Prostate gland (tissue), 2 donors: ENCODE results near the gene POLR3B.

Experiments
- POLR2A ChIP-seq: fragments of 450-650 bp; IDR thresholded peaks from one replicate; pipeline ENCODE4 v1.6.1; 2016; ENCODE audit warnings: antibody characterized with exemption, mild to moderate bottlenecking
- POLR2AphosphoS5 ChIP-seq: sonication (generic); formaldehyde crosslinking; IDR thresholded peaks from one replicate; pipeline ENCODE4 v1.6.1; 2017; ENCODE audit warnings: antibody characterized with exemption
- TF ChIP-seq, protein P1 (sequence below), 4 experiments: fragments of 200-600 bp in 2 of 4; fragments of 450-650 bp in 2 of 4; sonication (generic) in 2 of 4; IDR thresholded peaks; 1 replicate in 3 of 4; 2 replicates in 1 of 4; pipeline ENCODE4 v1.5.1; 2016 to 2019; ENCODE audit warnings: antibody characterized with exemption in 4 of 4, mild to moderate bottlenecking in 2 of 4, moderate library complexity in 2 of 4

DNA sequence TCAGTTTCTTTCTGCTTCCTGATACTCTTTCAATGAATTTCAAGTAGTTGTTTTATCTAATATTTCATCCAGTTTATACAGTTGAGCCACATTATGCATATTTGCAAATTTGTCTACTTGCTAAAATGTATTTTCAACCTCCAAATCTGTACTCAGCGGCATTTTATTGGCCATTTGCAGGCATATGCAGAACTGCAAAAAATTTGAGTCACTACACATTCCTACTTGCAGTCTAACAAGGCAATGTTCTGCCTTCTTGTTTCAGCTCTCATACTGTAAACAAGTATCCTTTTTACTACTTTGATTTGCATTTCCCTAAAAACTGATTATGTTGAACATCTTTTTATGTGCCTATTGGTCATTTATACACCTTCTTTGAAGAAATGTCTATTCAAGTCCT is 55.0 kb downstream of the POLR3B start:
- TF ChIP-seq POLR2A (no peak), POLR2AphosphoS5 (no peak)
- TF ChIP-seq, protein P1, sequence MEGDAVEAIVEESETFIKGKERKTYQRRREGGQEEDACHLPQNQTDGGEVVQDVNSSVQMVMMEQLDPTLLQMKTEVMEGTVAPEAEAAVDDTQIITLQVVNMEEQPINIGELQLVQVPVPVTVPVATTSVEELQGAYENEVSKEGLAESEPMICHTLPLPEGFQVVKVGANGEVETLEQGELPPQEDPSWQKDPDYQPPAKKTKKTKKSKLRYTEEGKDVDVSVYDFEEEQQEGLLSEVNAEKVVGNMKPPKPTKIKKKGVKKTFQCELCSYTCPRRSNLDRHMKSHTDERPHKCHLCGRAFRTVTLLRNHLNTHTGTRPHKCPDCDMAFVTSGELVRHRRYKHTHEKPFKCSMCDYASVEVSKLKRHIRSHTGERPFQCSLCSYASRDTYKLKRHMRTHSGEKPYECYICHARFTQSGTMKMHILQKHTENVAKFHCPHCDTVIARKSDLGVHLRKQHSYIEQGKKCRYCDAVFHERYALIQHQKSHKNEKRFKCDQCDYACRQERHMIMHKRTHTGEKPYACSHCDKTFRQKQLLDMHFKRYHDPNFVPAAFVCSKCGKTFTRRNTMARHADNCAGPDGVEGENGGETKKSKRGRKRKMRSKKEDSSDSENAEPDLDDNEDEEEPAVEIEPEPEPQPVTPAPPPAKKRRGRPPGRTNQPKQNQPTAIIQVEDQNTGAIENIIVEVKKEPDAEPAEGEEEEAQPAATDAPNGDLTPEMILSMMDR (IDR thresholded peaks at IDR 0.05): no peak
